Stimulated activated naive CD8-positive, alpha-beta T cell treated with anti-CD3 and anti-CD28 coated beads, Interleukin-15, amount 100 ng/mL, for 72 hours (primary cell): ENCODE measurements around the gene SEMA3A.
A peak's percentile ranks its signal among the peaks of the same experiment; 100 is the strongest.
"Not testable (repeated sequence)": the region's sequence is repeated elsewhere in the genome, so short reads cannot be mapped to it uniquely, and the experiment has no call there.

Source experiments
- ATAC-seq: fragments of 150-1000 bp; cut with Tn5 transposase; 2 replicates; pipeline ENCODE4 v1.10.0; 2021; ENCODE audit warnings: mild to moderate bottlenecking, moderate library complexity
- DNase-seq, 2 donors: peaks; one replicate each; pipeline ENCODE4 v3.0.0; 2021 to 2022
- H3K27ac Mint-ChIP-seq, 2 donors: one replicate each; pipeline ENCODE4 v1.8.0; 2022; ENCODE audit warnings: mild to moderate bottlenecking in 2 of 2, mixed read lengths in 2 of 2, moderate library complexity in 2 of 2
- H3K27me3 Mint-ChIP-seq: one replicate; pipeline ENCODE4 v1.8.0; 2022; ENCODE audit warnings: mixed read lengths
- H3K4me1 Mint-ChIP-seq: one replicate; pipeline ENCODE4 v1.8.0; 2022; ENCODE audit warnings: mild to moderate bottlenecking, mixed read lengths
- H3K4me3 Mint-ChIP-seq, 2 donors: one replicate each; pipeline ENCODE4 v1.8.0; 2022; ENCODE audit warnings: mild to moderate bottlenecking in 2 of 2, mixed read lengths in 2 of 2, moderate library complexity in 1 of 2
- H3K9me3 Mint-ChIP-seq, 2 donors: one replicate each; pipeline ENCODE4 v1.8.0; 2022; ENCODE audit warnings: mixed read lengths in 2 of 2

SEMA3A gene

DNA sequence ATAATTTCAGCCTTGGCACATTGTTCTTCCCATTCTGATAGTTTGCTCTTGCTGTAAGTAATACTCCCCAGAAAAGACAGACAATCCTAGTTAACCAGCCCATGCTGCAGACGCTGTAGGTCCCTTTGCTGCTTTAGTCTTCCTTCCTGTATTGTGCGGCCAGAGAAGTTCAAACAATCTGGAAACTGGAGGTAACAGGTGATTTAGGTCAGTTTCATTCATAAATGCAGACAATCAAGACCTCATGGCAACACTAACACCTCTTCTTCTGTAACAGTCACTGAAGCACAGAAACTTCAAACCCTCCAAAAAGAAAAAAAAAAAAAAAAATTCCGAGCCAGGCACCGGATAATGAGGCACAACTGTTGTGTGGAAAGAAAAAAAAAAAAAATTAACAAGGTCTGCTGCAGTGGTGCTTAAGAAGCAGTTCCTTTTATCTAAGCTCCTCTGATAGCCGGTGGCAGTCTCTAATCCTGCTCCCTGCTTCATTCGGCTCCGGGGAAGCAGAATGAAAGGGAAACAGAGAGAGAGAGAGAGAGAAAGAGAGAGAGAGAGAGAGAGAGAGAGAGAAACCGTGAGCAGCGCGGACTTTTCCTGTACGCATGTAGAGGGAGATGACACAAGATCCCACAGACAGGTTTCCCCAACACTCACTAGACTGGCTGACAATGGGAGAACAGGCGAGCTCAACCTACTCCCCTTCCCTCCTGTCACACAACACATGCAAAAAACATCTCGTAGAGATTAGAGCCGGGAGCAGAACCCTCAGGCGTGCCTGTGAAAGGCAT, at the start of gene SEMA3A:
Gene SEMA3A (minus strand): TSS at position 306 of the 788 bp plus-strand sequence. CDS start 203 bp downstream, at position 103.
- peak within 1 kb of the TSS; percentile 92 for H3K4me3 Mint-ChIP-seq
- DNase-seq (peak; percentile 21 to 25), ATAC-seq (peak; percentile 73)
- no peaks in the 10 kb centered on the region for H3K9me3 Mint-ChIP-seq
- peaks cover 40% of the 10 kb centered on the region for H3K4me1 Mint-ChIP-seq
- H3K27ac Mint-ChIP-seq = peak within 1 kb of the TSS; percentile 70 to 80
- H3K27me3 Mint-ChIP-seq = peaks cover 14% of the 10 kb centered on the region

DNA sequence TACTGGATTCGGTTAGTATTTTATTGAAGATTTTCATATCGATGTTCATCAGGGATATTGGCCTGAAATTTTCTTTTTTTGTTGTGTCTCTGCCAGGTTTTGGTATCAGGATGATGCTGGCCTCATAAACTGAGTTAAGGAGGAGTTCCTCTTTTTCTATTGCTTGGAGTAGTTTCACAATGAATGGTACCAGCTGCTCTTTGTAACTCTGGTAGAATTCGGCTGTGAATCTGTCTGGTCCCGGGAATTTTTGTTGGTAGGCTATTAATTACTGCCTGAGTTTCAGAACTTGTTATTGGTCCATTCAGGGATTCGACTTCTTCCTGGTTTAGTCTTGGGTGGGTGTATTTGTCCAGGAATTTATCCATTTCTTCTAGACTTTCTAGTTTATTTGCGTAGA, 48.4 kb upstream of the SEMA3A start:
- not testable (repeated sequence) for H3K4me3 Mint-ChIP-seq, H3K27ac Mint-ChIP-seq, DNase-seq, H3K4me1 Mint-ChIP-seq, H3K27me3 Mint-ChIP-seq, ATAC-seq
- H3K9me3 Mint-ChIP-seq = peaks cover 41 to 44% of the 10 kb centered on the region in 2 donors

DNA sequence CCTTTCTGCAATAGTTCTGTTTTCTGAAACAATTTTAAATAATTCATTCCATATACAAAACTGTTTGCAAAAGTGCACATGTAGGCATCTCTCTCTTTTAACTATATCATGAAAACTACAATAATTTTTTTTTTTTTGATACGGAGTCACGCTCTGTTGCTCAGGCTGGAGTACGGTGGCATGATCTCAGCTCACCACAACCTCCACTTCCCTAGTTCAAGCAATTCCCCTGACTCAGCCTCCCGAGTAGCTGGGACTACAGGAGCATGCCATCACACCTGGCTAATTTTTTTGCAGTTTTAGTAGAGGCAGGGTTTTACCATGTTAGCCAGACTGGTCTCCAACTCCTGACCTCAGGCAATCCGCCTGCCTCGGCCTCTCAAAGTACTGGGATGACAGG, 44.0 kb upstream of the SEMA3A start:
- Mint-ChIP-seq H3K9me3 (peaks cover 24 to 27% of the 10 kb centered on the region in 2 donors), H3K27me3 (no peaks in the 10 kb centered on the region), H3K4me3 (no peak overlapping the region), H3K27ac (no peak overlapping the region), H3K4me1 (no peaks in the 10 kb centered on the region)
- DNase-seq = no peak
- ATAC-seq = no peak

DNA sequence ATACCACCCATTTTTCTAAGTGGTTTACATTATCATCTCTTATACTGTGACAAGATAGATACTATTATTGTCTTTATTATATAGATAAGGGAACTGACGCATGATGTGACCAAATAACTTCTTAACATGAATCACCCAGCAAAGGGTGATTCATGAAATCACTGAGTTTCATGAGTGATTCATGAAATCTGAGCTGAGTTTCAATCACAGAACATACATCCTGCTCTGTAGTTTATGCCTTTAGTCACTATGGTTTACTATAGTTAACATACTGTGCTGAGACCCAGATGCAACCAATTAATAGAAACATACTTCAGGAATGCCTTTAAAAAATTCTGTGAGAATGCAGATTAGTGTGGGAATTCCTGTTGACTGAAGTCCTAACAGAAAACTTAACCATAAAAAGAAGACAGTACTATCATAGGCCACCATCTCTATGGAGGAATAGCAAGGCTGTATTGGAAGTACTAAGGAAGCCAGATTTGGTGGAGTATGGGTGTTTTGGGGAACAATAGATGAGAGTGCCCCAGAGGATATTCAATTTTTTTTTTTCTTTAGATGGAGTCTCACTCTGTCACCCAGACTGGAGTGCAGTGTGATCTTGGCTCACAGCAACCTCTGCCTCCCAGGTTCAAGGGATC, 43.1 kb upstream of the SEMA3A start:
- Mint-ChIP-seq H3K27ac (no peak overlapping the region), H3K4me1 (no peaks in the 10 kb centered on the region), H3K27me3 (no peaks in the 10 kb centered on the region), H3K4me3 (no peak overlapping the region), H3K9me3 (peaks cover 14 to 18% of the 10 kb centered on the region in 2 donors)
- ATAC-seq (peak; percentile 89), DNase-seq (no peak)

DNA sequence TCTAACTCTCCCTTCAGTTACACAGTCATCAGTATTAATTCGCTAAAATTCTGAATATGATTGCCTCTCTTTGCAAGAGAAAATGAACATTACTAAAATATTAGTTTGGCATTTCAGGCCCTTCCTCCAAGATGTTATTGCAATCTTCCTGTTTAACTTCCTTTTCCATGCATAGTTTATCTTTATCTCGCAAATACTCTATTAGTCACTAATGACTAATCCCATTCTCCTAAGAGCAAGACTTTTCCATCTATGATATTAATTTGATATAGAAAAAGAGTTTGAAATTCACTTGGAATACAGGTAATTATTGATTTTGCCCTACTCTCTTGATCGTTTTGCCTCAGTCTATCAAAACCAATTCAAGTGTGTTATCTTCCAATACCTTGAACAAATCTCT, 41.8 kb upstream of the SEMA3A start:
- no peak for ATAC-seq
- DNase-seq = no peak
- no peaks in the 10 kb centered on the region for H3K4me1 Mint-ChIP-seq
- peaks cover 5 to 11% of the 10 kb centered on the region in 2 donors for H3K9me3 Mint-ChIP-seq
- no peak overlapping the region for H3K4me3 Mint-ChIP-seq
- H3K27ac Mint-ChIP-seq = no peak overlapping the region
- H3K27me3 Mint-ChIP-seq = no peaks in the 10 kb centered on the region

DNA sequence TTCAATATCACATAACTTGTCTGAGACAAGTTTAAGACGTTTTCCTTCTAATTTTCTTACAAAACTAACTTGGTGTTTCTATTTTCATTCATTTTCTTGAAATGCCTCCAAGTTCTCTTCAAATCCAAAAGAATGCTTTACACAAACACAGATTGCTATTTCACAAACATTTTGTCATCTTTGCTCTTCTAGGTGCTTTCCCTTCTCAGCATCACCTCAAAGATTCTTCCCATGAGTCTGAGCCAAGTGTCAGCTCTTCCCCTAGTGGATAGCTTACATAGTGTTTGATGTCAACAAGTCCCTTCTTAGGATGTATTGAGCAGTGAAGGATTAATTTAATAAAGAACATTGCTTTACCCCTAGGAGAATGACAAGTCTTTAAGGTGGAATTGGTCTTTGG, 38.1 kb upstream of the SEMA3A start:
- DNase-seq (no peak), ATAC-seq (peak; percentile 56)
- H3K4me1 Mint-ChIP-seq = no peaks in the 10 kb centered on the region
- no peak overlapping the region for H3K27ac Mint-ChIP-seq
- H3K9me3 Mint-ChIP-seq = no peaks in the 10 kb centered on the region
- H3K4me3 Mint-ChIP-seq = no peak overlapping the region
- no peaks in the 10 kb centered on the region for H3K27me3 Mint-ChIP-seq

DNA sequence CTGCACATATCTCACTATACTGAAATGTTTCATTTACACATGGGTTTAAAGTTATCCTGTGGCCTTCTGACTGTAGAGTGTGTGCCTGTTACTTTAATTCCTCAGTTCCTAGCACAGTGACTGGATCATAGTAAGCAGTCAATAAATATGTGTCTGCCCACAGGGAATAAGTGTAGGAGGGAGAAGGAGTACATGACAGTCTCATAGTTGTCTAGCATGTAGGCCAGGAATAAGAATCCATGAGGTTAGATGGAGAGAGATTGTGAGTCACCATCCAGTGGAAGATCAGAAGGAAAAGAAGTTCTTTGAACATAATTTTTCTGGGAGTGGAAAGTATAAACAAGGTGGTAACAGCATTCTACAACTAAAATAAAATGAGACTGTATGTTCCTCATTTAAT, 36.6 kb upstream of the SEMA3A start:
- H3K27ac Mint-ChIP-seq = peak overlapping the region in 1 of 2 donors; percentile 34

DNA sequence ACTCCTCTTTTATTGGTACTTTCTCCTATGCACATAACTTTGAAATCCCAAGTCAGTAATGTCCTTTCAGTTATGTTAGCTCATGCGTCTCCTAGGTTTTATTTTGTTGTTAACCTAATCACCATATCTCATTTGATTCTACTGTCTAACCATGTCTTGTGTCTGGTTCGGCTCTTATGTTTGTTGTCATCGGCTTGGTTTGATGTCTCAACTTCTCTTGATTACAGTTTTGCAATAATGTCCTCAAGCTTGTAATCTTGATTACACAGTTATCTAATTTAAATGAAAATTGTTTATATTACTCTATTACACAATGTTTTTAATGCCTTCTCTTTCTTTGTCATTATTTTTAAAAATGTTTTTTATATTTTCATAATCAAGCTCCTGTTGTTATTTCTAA, 35.9 kb upstream of the SEMA3A start:
- H3K9me3 Mint-ChIP-seq = no peaks in the 10 kb centered on the region
- DNase-seq = no peak
- no peak for ATAC-seq
- no peaks in the 10 kb centered on the region for H3K27me3 Mint-ChIP-seq
- no peak overlapping the region for H3K4me3 Mint-ChIP-seq
- no peak overlapping the region for H3K27ac Mint-ChIP-seq
- H3K4me1 Mint-ChIP-seq = no peaks in the 10 kb centered on the region

More for the DNA sequence above, 36.6 kb upstream of the SEMA3A start:
- no peak for ATAC-seq
- no peaks in the 10 kb centered on the region for H3K9me3 Mint-ChIP-seq
- no peaks in the 10 kb centered on the region for H3K4me1 Mint-ChIP-seq
- H3K4me3 Mint-ChIP-seq = no peak overlapping the region
- DNase-seq = no peak
- no peaks in the 10 kb centered on the region for H3K27me3 Mint-ChIP-seq

DNA sequence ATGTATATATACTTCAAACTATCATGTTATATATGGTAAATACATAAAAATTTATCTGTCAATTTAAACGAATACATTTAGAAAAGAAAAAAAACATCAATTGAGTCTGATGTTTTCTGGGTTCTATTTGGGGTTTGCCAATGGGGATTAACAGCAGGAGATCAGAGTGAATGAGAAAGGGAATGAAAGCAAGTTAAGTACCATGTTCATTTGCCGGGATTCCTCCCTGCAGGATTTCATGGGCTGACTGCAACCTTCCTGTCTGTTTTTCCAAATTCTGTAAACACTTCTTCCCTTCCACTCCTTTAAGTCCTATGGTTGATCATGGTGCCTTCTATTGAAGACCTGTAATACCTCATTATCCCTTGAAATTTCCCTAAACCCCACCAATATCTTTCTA, 33.9 kb upstream of the SEMA3A start:
- H3K9me3 Mint-ChIP-seq = no peaks in the 10 kb centered on the region
- H3K4me1 Mint-ChIP-seq = no peaks in the 10 kb centered on the region
- no peak for DNase-seq
- no peak overlapping the region for H3K4me3 Mint-ChIP-seq
- H3K27ac Mint-ChIP-seq = no peak overlapping the region
- H3K27me3 Mint-ChIP-seq = no peaks in the 10 kb centered on the region
- no peak for ATAC-seq

DNA sequence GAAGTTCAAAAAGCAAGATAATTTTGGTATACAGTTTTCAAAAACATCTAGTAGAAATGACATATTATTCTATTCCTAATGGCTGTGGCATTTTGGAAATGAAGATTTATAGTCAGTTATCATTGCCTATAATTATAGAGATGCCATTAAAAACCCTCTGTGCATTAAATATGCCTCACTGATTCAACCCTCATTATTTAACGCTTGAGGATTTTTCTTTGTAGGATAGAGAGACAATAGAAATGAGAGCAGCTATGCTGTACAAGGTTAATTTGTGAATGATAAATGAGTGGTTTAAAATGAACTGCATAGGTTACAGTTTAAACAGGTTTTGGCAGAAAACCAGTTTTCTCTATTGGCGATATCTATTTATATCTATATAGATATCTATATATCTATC, 32.2 kb upstream of the SEMA3A start:
- no peak for ATAC-seq
- H3K27me3 Mint-ChIP-seq = no peaks in the 10 kb centered on the region

DNA sequence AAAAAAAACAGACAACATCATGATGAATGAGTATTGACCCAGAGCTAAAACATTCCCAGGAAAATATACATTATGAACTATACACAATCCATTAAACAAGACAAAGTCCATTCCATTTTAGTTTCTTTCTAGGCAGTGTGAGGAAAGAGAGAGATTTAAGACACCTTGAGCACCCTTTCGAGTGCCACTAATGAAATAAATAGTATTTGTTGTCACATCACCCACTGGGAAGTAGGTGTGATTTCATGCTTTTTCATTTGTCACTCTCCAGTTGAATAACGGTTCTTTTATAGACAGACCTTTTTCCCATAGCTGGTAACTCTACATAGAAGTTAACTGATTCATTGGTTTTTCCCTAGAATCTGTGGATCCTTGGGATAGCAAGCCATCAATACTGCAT, 29.9 kb upstream of the SEMA3A start:
- H3K27me3 Mint-ChIP-seq = no peaks in the 10 kb centered on the region
- DNase-seq (no peak), ATAC-seq (no peak)
- H3K4me1 Mint-ChIP-seq = no peaks in the 10 kb centered on the region
- H3K4me3 Mint-ChIP-seq = no peak overlapping the region
- no peak overlapping the region for H3K27ac Mint-ChIP-seq
- H3K9me3 Mint-ChIP-seq = no peaks in the 10 kb centered on the region

More for the DNA sequence above, 32.2 kb upstream of the SEMA3A start:
- Mint-ChIP-seq H3K4me3 (no peak overlapping the region), H3K27ac (no peak overlapping the region), H3K4me1 (no peaks in the 10 kb centered on the region), H3K9me3 (no peaks in the 10 kb centered on the region)
- no peak for DNase-seq

DNA sequence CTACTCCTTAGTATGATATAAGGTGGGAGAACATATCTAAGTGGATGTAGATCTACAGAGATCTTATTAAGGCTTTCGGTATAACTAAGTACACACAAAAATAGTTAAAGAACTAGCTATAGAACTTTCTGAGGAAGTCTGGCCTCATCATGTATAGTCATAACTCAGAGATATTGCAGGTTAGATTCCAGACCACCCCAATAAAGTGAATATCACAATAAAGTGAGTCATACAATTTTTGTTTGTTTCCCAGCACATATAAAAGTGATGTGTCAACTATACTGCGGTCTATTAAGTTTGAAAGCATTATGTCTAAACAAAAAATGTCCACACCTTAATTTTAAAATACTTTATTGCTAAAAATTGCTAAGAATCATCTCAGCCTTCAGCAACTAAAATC, 24.7 kb upstream of the SEMA3A start:
- Mint-ChIP-seq H3K27me3 (no peaks in the 10 kb centered on the region), H3K4me3 (no peak overlapping the region), H3K27ac (no peak overlapping the region), H3K9me3 (no peaks in the 10 kb centered on the region), H3K4me1 (no peaks in the 10 kb centered on the region)
- ATAC-seq (no peak), DNase-seq (no peak)

DNA sequence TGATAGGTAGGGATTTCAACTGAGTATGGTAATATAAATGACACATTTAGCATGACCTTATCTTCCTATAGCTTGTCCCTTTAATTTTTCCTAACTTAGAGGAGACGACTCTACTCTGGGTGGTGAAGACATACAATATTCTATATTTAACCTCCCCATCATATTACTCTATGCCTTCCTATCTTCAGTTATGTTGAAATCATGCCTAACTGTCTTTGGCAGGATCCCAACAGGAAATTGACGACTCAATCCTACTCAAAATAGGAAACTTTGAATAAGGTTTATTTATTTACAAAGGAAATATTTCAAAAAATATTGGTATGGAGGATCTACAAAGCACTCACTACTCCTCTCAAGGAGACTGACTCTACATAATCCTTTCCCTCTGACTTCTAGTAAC, 24.1 kb upstream of the SEMA3A start:
- no peaks in the 10 kb centered on the region for H3K4me1 Mint-ChIP-seq
- no peak for ATAC-seq
- no peaks in the 10 kb centered on the region for H3K9me3 Mint-ChIP-seq
- H3K4me3 Mint-ChIP-seq = no peak overlapping the region
- no peak for DNase-seq
- H3K27me3 Mint-ChIP-seq = no peaks in the 10 kb centered on the region
- no peak overlapping the region for H3K27ac Mint-ChIP-seq

DNA sequence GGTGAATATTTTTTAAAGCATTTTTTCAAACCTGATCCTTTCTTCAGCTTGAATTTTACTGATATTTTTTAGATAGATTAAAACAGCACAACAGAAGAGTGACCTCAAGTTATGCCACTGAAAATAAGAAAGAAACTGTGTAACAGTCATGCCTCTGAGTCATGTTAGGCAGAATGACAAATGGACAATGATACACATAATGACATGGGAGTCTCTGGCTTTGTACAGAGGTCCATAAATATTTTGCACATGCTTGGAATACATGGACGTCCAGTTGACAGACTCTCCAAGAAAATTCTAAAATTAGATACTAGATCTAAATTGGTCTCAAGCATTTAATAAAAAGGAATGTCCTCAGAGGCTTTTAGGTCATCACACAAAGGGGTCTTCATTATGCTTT, 21.9 kb upstream of the SEMA3A start:
- Mint-ChIP-seq H3K9me3 (no peaks in the 10 kb centered on the region), H3K4me3 (no peak overlapping the region), H3K4me1 (no peaks in the 10 kb centered on the region), H3K27me3 (no peaks in the 10 kb centered on the region), H3K27ac (no peak overlapping the region)
- ATAC-seq (no peak), DNase-seq (no peak)

DNA sequence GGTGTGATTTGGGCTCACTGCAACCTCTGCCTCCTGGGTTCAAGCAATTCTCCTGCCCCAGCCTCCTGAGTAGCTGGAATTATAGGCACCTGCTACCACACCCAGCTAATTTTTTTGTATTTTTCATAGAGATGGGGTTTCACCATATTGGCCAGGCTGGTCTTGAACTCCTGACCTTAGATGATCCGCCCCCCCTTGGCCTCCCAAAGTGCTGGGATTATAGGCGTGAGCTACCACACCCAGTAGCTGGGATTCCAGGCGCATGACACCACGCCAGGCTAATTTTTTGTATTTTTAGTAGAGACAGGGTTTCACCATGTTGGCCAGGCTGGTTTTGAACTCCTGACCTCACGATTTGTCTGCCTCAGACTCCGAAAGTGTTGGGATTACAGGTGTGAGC, 20.2 kb upstream of the SEMA3A start:
- DNase-seq, ATAC-seq, H3K9me3 Mint-ChIP-seq, H3K4me1 Mint-ChIP-seq, H3K4me3 Mint-ChIP-seq, H3K27ac Mint-ChIP-seq, H3K27me3 Mint-ChIP-seq: not testable (repeated sequence)

DNA sequence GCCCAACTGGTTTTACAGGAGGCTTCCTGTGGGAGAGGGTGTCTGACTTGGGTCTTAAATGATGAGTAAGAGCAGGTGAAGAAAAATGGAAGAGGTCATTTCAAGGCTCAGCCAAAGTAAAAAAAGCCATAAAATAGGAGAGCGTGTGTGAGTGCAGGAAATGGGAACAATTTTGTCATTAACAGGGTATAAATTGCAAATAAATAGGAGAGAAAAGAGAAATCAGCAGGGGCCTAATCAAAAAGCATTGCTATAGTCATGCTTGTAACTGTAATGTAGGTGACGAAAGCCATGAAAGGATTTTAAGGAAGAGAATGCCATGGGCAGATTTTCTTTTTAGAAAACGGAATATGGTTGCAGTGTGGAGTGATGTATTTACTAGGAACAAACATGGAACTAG, 15.7 kb upstream of the SEMA3A start:
- Mint-ChIP-seq H3K4me1 (no peaks in the 10 kb centered on the region), H3K4me3 (no peak overlapping the region)

More for the DNA sequence above, 15.7 kb upstream of the SEMA3A start:
- Mint-ChIP-seq H3K27ac (no peak overlapping the region), H3K27me3 (no peaks in the 10 kb centered on the region), H3K9me3 (no peaks in the 10 kb centered on the region)
- no peak for DNase-seq
- ATAC-seq = no peak
